ENCODE measurements around the gene KAT2B.
"Not testable (repeated sequence)": the region's sequence is repeated elsewhere in the genome, so short reads cannot be mapped to it uniquely, and the experiment has no call there.

The KAT2B gene

DNA sequence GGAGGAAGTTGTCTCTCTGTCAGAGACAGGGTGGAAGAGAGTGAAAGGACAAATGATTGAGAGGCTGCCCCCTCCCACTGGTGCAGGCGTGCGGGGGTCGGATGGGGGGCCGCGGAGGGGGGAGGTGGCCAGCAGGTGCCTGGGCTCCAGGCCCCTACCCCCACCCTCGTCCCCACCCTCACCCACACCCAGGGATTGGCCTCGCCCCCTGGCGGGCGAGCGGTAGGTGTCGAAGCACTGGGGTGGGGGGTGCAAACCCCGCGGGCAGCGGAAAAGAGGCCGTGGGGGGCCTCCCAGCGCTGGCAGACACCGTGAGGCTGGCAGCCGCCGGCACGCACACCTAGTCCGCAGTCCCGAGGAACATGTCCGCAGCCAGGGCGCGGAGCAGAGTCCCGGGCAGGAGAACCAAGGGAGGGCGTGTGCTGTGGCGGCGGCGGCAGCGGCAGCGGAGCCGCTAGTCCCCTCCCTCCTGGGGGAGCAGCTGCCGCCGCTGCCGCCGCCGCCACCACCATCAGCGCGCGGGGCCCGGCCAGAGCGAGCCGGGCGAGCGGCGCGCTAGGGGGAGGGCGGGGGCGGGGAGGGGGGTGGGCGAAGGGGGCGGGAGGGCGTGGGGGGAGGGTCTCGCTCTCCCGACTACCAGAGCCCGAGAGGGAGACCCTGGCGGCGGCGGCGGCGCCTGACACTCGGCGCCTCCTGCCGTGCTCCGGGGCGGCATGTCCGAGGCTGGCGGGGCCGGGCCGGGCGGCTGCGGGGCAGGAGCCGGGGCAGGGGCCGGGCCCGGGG lies at the start of gene KAT2B:
Gene KAT2B (plus strand): TSS at position 682 of the 783 bp plus-strand sequence. CDS start 32 bp downstream, at position 714.
- Histone ChIP-seq H3K9ac (ENCODE audit: low read length) (peak within 1 kb of the TSS; percentile 77), H3K9me3 (ENCODE audit: control insufficient read depth, low read length) (no peaks in the 10 kb centered on the region), H3K36me3 (ENCODE audit: control insufficient read depth, insufficient read depth, low read length) (no peaks in the 10 kb centered on the region), H3K27me3 (ENCODE audit: control insufficient read depth, insufficient read depth, low read length) (no peaks in the 10 kb centered on the region), H3K4me3 (ENCODE audit: low read length) (peak within 1 kb of the TSS; percentile 90), H3K4me1 (ENCODE audit: control insufficient read depth, insufficient read depth, low read length) (peaks cover 24% of the 10 kb centered on the region)

GRCh38 chr3:19994796-19995195 lies 45.5 kb upstream of the KAT2B start:
- H3K4me3 ChIP-seq (ENCODE audit: low read length) = no peak overlapping the region
- no peaks in the 10 kb centered on the region for H3K36me3 ChIP-seq (ENCODE audit: control insufficient read depth, insufficient read depth, low read length)
- H3K9ac ChIP-seq (ENCODE audit: low read length) = no peak overlapping the region
- H3K4me1 ChIP-seq (ENCODE audit: control insufficient read depth, insufficient read depth, low read length) = no peaks in the 10 kb centered on the region
- H3K27me3 ChIP-seq (ENCODE audit: control insufficient read depth, insufficient read depth, low read length) = no peaks in the 10 kb centered on the region
- H3K9me3 ChIP-seq (ENCODE audit: control insufficient read depth, low read length) = no peaks in the 10 kb centered on the region

DNA sequence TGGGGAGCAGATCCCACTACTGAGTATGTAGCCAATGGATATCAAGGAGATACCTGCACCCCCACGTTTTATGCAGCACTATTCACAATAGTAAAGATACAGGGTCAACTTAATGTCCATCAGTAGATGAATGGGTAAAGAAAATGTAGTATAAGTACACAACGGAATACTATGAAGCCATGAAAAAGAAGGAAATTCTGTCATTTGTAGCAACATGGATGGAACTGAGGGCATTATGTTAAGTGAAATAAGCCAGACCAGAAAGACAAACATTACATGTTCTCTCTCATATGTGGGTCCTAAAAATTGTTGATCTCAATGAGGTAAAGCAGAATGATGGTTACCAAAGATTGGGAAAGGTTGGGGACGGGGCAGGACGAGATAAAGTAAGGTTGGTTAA lies 42.7 kb upstream of the KAT2B start:
- no peaks in the 10 kb centered on the region for H3K36me3 ChIP-seq (ENCODE audit: control insufficient read depth, insufficient read depth, low read length)
- no peaks in the 10 kb centered on the region for H3K27me3 ChIP-seq (ENCODE audit: control insufficient read depth, insufficient read depth, low read length)
- no peaks in the 10 kb centered on the region for H3K4me1 ChIP-seq (ENCODE audit: control insufficient read depth, insufficient read depth, low read length)
- H3K4me3 ChIP-seq (ENCODE audit: low read length) = no peak overlapping the region
- H3K9ac ChIP-seq (ENCODE audit: low read length) = no peak overlapping the region
- H3K9me3 ChIP-seq (ENCODE audit: control insufficient read depth, low read length) = no peaks in the 10 kb centered on the region

DNA sequence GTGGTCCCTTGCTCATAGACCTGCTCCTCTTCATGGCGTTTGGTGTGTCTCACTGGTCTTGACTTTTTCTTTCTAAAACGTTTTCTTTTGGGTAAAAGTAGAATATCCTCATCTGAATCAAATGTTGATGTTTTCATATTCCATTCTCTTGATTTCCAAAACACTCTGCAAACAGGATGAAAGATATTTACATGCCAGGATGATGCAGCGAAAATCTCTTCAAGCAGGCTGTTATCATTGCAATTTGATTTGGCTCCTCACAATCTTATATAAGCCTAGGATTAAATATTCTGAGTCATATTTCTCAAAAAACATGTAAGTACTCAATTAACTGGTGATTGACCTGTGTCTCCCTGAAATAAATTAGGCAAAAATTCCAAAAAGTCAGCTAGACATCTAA lies 38.3 kb upstream of the KAT2B start:
- H3K9me3 ChIP-seq (ENCODE audit: control insufficient read depth, low read length) = no peaks in the 10 kb centered on the region
- H3K4me3 ChIP-seq (ENCODE audit: low read length) = no peak overlapping the region
- no peaks in the 10 kb centered on the region for H3K27me3 ChIP-seq (ENCODE audit: control insufficient read depth, insufficient read depth, low read length)
- H3K4me1 ChIP-seq (ENCODE audit: control insufficient read depth, insufficient read depth, low read length) = no peaks in the 10 kb centered on the region
- H3K36me3 ChIP-seq (ENCODE audit: control insufficient read depth, insufficient read depth, low read length) = no peaks in the 10 kb centered on the region
- no peak overlapping the region for H3K9ac ChIP-seq (ENCODE audit: low read length)

DNA sequence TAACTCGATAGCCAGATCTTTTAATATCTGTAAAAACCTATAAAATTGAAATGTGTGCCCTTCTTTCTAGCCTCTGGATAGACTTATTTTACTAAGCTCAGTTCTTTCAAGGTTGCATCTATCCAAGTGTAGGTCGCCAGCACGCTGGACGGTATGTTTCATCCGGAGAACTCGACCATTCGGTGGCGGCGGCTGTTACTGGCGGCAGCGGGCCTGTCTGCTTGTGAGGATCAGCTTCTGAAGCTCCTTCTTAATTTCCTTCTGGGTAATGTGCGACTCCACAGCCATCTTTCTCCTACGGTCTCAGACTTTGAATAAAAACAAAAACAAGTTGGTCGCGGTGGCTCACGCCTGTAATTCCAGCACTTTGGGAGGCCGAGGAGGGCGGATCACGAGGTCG lies 32.3 kb upstream of the KAT2B start:
- Histone ChIP-seq H3K4me3 (ENCODE audit: low read length) (no peak overlapping the region), H3K36me3 (ENCODE audit: control insufficient read depth, insufficient read depth, low read length) (no peaks in the 10 kb centered on the region), H3K9me3 (ENCODE audit: control insufficient read depth, low read length) (no peaks in the 10 kb centered on the region), H3K27me3 (ENCODE audit: control insufficient read depth, insufficient read depth, low read length) (no peaks in the 10 kb centered on the region), H3K4me1 (ENCODE audit: control insufficient read depth, insufficient read depth, low read length) (no peaks in the 10 kb centered on the region), H3K9ac (ENCODE audit: low read length) (no peak overlapping the region)

- Histone ChIP-seq H3K4me3 (ENCODE audit: low read length) (no peak overlapping the region), H3K9ac (ENCODE audit: low read length) (no peak overlapping the region), H3K9me3 (ENCODE audit: control insufficient read depth, low read length) (no peaks in the 10 kb centered on the region), H3K4me1 (ENCODE audit: control insufficient read depth, insufficient read depth, low read length) (no peaks in the 10 kb centered on the region), H3K36me3 (ENCODE audit: control insufficient read depth, insufficient read depth, low read length) (no peaks in the 10 kb centered on the region), H3K27me3 (ENCODE audit: control insufficient read depth, insufficient read depth, low read length) (no peaks in the 10 kb centered on the region)
Measured at GRCh38 chr3:20008646-20009045, 31.6 kb upstream of the KAT2B start.

DNA sequence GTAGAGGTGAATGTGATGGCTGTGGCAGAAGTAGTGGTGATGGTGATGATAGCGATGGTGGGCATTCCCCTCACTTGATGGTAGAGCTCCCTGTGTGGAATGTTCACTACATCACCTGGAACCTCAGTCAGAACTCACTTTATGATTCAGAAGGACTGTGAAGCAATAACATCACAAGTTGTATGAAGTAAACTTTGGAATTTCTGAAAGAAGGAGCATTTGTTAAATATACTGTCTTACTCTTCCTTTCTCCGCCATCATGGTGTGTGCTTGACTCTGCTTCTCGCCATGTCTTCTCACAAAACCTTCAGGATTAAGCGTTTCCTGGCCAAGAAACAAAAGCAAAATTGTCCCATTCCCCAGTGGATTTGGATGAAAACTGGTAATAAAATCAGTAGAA lies 28.1 kb upstream of the KAT2B start, which contains the start of gene PP2D1:
Gene PP2D1 (minus strand): TSS at position 101 of the 400 bp plus-strand sequence. CDS start 192 bp downstream, outside the sequence.
- Histone ChIP-seq H3K36me3 (ENCODE audit: control insufficient read depth, insufficient read depth, low read length) (no peaks in the 10 kb centered on the region), H3K9me3 (ENCODE audit: control insufficient read depth, low read length) (no peaks in the 10 kb centered on the region), H3K4me3 (ENCODE audit: low read length) (no peak within 1 kb of the TSS), H3K9ac (ENCODE audit: low read length) (no peak within 1 kb of the TSS), H3K27me3 (ENCODE audit: control insufficient read depth, insufficient read depth, low read length) (no peaks in the 10 kb centered on the region), H3K4me1 (ENCODE audit: control insufficient read depth, insufficient read depth, low read length) (no peaks in the 10 kb centered on the region)

DNA sequence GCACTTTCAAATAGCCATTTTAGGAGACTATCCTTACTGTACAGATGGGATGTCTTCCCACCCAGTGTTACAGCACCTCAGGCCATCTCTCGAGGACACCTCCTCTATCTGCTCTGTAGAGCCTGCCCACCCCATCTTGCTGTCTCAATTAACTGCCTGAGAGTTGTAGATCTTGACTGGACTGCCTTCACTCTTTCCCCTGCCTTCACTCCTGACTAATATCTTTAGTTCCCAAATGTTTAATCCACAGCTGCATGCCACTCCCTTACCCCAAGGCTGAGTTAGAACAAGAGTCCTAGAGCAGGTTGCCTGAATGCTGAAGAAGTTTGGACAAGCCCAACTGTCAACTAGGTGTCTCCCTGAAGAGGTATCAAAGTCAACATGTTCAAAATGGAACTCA lies 26.9 kb upstream of the KAT2B start:
- no peak overlapping the region for H3K4me3 ChIP-seq (ENCODE audit: low read length)
- H3K4me1 ChIP-seq (ENCODE audit: control insufficient read depth, insufficient read depth, low read length) = no peaks in the 10 kb centered on the region
- H3K9me3 ChIP-seq (ENCODE audit: control insufficient read depth, low read length) = no peaks in the 10 kb centered on the region
- H3K36me3 ChIP-seq (ENCODE audit: control insufficient read depth, insufficient read depth, low read length) = no peaks in the 10 kb centered on the region
- no peaks in the 10 kb centered on the region for H3K27me3 ChIP-seq (ENCODE audit: control insufficient read depth, insufficient read depth, low read length)
- no peak overlapping the region for H3K9ac ChIP-seq (ENCODE audit: low read length)

- no peaks in the 10 kb centered on the region for H3K4me1 ChIP-seq (ENCODE audit: control insufficient read depth, insufficient read depth, low read length)
- no peaks in the 10 kb centered on the region for H3K36me3 ChIP-seq (ENCODE audit: control insufficient read depth, insufficient read depth, low read length)
- no peak overlapping the region for H3K9ac ChIP-seq (ENCODE audit: low read length)
- no peaks in the 10 kb centered on the region for H3K27me3 ChIP-seq (ENCODE audit: control insufficient read depth, insufficient read depth, low read length)
- no peak overlapping the region for H3K4me3 ChIP-seq (ENCODE audit: low read length)
- H3K9me3 ChIP-seq (ENCODE audit: control insufficient read depth, low read length) = no peaks in the 10 kb centered on the region
Measured at GRCh38 chr3:20015525-20015924, 24.7 kb upstream of the KAT2B start.

- H3K9me3 ChIP-seq (ENCODE audit: control insufficient read depth, low read length); H3K4me1 ChIP-seq (ENCODE audit: control insufficient read depth, insufficient read depth, low read length); H3K4me3 ChIP-seq (ENCODE audit: low read length); H3K36me3 ChIP-seq (ENCODE audit: control insufficient read depth, insufficient read depth, low read length); H3K9ac ChIP-seq (ENCODE audit: low read length); H3K27me3 ChIP-seq (ENCODE audit: control insufficient read depth, insufficient read depth, low read length): not testable (repeated sequence)
Measured at GRCh38 chr3:20016076-20016475, 24.2 kb upstream of the KAT2B start.

GRCh38 chr3:20022954-20023622 lies 17.2 kb upstream of the KAT2B start:
- H3K9me3 ChIP-seq (ENCODE audit: control insufficient read depth, low read length) = no peaks in the 10 kb centered on the region
- H3K27me3 ChIP-seq (ENCODE audit: control insufficient read depth, insufficient read depth, low read length) = no peaks in the 10 kb centered on the region
- H3K4me3 ChIP-seq (ENCODE audit: low read length) = no peak overlapping the region

GRCh38 chr3:20023623-20024405 lies 16.4 kb upstream of the KAT2B start:
- Histone ChIP-seq H3K36me3 (ENCODE audit: control insufficient read depth, insufficient read depth, low read length) (no peaks in the 10 kb centered on the region), H3K4me3 (ENCODE audit: low read length) (no peak overlapping the region), H3K9me3 (ENCODE audit: control insufficient read depth, low read length) (no peaks in the 10 kb centered on the region), H3K4me1 (ENCODE audit: control insufficient read depth, insufficient read depth, low read length) (peaks cover 14% of the 10 kb centered on the region), H3K9ac (ENCODE audit: low read length) (no peak overlapping the region), H3K27me3 (ENCODE audit: control insufficient read depth, insufficient read depth, low read length) (no peaks in the 10 kb centered on the region)

More at GRCh38 chr3:20022954-20023622, 17.2 kb upstream of the KAT2B start:
- Histone ChIP-seq H3K4me1 (ENCODE audit: control insufficient read depth, insufficient read depth, low read length) (peaks cover 14% of the 10 kb centered on the region), H3K9ac (ENCODE audit: low read length) (no peak overlapping the region), H3K36me3 (ENCODE audit: control insufficient read depth, insufficient read depth, low read length) (no peaks in the 10 kb centered on the region)
